ENCODE data around the gene TLE3.
"Not testable (repeated sequence)": the region's sequence is repeated elsewhere in the genome, so short reads cannot be mapped to it uniquely, and the experiment has no call there.

TLE3 gene

GRCh38 chr15:70097321-70098152 is at the start of gene TLE3:
TLE3 (minus strand) TSS chr15:70097917; CDS start chr15:70096798, 1,119 bp downstream.
- DNase-seq = peak; percentile 80 to 84

GRCh38 chr15:70147178-70147760 is 49.6 kb upstream of the TLE3 start:
- no peak for DNase-seq

GRCh38 chr15:70146771-70147170 is 49.1 kb upstream of the TLE3 start:
- DNase-seq = no peak

GRCh38 chr15:70146162-70146561 is 48.4 kb upstream of the TLE3 start:
- no peak for DNase-seq

- no peak for DNase-seq
Measured at GRCh38 chr15:70145261-70145660, 47.5 kb upstream of the TLE3 start.

- no peak for DNase-seq
Measured at GRCh38 chr15:70142322-70143191, 44.8 kb upstream of the TLE3 start.

- DNase-seq = no peak
Measured at GRCh38 chr15:70142072-70142321, 44.3 kb upstream of the TLE3 start.

- DNase-seq = no peak
Measured at GRCh38 chr15:70141376-70142071, 43.8 kb upstream of the TLE3 start.

GRCh38 chr15:70140543-70141375 is 43.0 kb upstream of the TLE3 start:
- no peak for DNase-seq

GRCh38 chr15:70140025-70140542 is 42.4 kb upstream of the TLE3 start:
- DNase-seq = no peak

- DNase-seq = no peak
Measured at GRCh38 chr15:70137967-70138366, 40.2 kb upstream of the TLE3 start.

- not testable (repeated sequence) for DNase-seq
Measured at GRCh38 chr15:70137021-70137420, 39.3 kb upstream of the TLE3 start.

- no peak for DNase-seq
Measured at GRCh38 chr15:70133781-70134421, 36.2 kb upstream of the TLE3 start.

- DNase-seq = no peak
Measured at GRCh38 chr15:70133296-70133695, 35.6 kb upstream of the TLE3 start.

- no peak for DNase-seq
Measured at GRCh38 chr15:70132571-70132970, 34.9 kb upstream of the TLE3 start.

GRCh38 chr15:70132139-70132538 is 34.4 kb upstream of the TLE3 start:
- no peak for DNase-seq

GRCh38 chr15:70128414-70129140 is 30.9 kb upstream of the TLE3 start:
- DNase-seq = no peak

- DNase-seq = no peak
Measured at GRCh38 chr15:70127770-70128413, 30.2 kb upstream of the TLE3 start.

GRCh38 chr15:70127288-70127746 is 29.6 kb upstream of the TLE3 start:
- no peak for DNase-seq

- DNase-seq = no peak
Measured at GRCh38 chr15:70126362-70126761, 28.6 kb upstream of the TLE3 start.
